ENCODE measurements around the gene ANKRD40. TPM values are rescaled to one million over a fixed set of nuclear protein-coding genes. Genes with fewer than 3 reads are reported as not detected.

Gene ANKRD40
- total and polyA plus RNA-seq, 2 donors from 2014 or later: 15.8 to 37.6 TPM

GRCh38 chr17:50660042-50660886 lies 47.5 kb downstream of the ANKRD40 start:
- no peaks in the 10 kb centered on the region for H3K9me3 ChIP-seq (ENCODE audit: control insufficient read depth in 2 of 3, insufficient read depth in 1 of 3, low read length in 3 of 3)
- no peak for FAIRE-seq
- intact Hi-C loops (cut with DNase I): no loop called here
- peak overlapping the region in 1 of 3 donors; percentile 34 for H3K9ac ChIP-seq (ENCODE audit: low read length in 3 of 3)
- no peak for TF ChIP-seq CTCF (IDR thresholded peaks at IDR 0.05; ENCODE audit: borderline replicate concordance, extremely low read depth, insufficient read depth)
- H3K36me3 ChIP-seq (ENCODE audit: control insufficient read depth in 2 of 3, insufficient read depth in 3 of 3, low read length in 3 of 3): no peaks in the 10 kb centered on the region
- H3K27me3 ChIP-seq (ENCODE audit: control insufficient read depth, insufficient read depth, low read length): no peaks in the 10 kb centered on the region
- peak in 2 of 5 donors; percentile 54 to 77 for DNase-seq
- H3K4me1 ChIP-seq (ENCODE audit: control insufficient read depth in 2 of 3, insufficient read depth in 2 of 3, low read depth in 1 of 3, low read length in 3 of 3): peaks cover 0 to 25% (median 24%) of the 10 kb centered on the region in 3 donors
- H3K4me3 ChIP-seq (ENCODE audit: low read length in 3 of 3): no peak overlapping the region
- H3K27ac ChIP-seq (ENCODE audit: low read depth in 2 of 2, low read length in 2 of 2): peak overlapping the region; percentile 45 to 60

DNA sequence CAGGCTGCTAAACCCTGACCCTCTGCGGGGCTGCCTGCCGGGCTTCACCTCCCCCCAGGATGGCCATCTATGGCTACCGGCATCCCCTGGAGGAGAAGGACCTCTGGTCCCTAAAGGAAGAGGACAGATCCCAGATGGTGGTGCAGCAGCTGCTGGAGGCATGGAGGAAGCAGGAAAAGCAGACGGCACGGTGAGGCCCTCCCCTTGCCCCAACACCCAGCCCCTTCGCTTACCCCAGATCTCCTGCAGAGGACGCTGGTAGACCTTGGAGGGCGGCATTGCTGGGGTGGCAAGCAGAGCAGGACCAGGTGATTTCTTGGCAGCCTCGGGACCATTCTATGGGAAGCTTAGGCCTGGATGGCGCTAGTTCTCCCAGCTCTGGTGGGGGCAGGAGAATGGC lies 48.5 kb downstream of the ANKRD40 start:
- TF ChIP-seq CTCF (IDR thresholded peaks at IDR 0.05; ENCODE audit: borderline replicate concordance, extremely low read depth, insufficient read depth): no peak
- Histone ChIP-seq H3K4me1 (ENCODE audit: control insufficient read depth in 2 of 3, insufficient read depth in 2 of 3, low read depth in 1 of 3, low read length in 3 of 3) (peaks cover 0 to 25% (median 24%) of the 10 kb centered on the region in 3 donors), H3K9ac (ENCODE audit: low read length in 3 of 3) (no peak overlapping the region), H3K36me3 (ENCODE audit: control insufficient read depth in 2 of 3, insufficient read depth in 3 of 3, low read length in 3 of 3) (no peaks in the 10 kb centered on the region), H3K4me3 (ENCODE audit: low read length in 3 of 3) (no peak overlapping the region), H3K27me3 (ENCODE audit: control insufficient read depth, insufficient read depth, low read length) (no peaks in the 10 kb centered on the region), H3K9me3 (ENCODE audit: control insufficient read depth in 2 of 3, insufficient read depth in 1 of 3, low read length in 3 of 3) (no peaks in the 10 kb centered on the region), H3K27ac (ENCODE audit: low read depth in 2 of 2, low read length in 2 of 2) (no peak overlapping the region)
- DNase-seq: peak in 1 of 5 donors; percentile 50
- no peak for FAIRE-seq
- intact Hi-C loops (cut with DNase I): no loop called here

DNA sequence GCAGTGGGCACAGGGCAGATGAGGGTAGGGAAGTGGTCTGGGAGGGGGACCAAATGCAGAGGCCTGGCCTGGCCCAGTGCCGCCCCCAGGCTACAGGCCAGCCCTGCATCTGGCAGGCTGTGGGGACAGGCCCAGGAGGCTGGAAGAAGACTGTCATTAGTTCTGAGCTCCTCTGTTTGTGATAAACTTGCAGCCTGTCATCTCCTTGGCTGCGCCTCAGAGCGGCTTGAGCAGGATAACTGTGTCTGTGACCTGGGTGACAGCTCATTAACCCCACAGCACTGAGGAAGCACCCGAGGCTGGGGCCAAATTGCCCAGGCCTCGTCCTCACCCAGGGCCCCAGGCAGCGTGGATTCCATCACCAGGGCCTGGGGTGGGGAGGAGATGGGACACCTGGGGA lies 49.1 kb downstream of the ANKRD40 start:
- H3K4me3 ChIP-seq (ENCODE audit: low read length in 3 of 3): no peak overlapping the region
- FAIRE-seq (no peak), DNase-seq (peak in 2 of 5 donors; percentile 52 to 69)
- intact Hi-C loops (cut with DNase I): no loop called here
- no peak overlapping the region for H3K27ac ChIP-seq (ENCODE audit: low read depth in 2 of 2, low read length in 2 of 2)
- H3K9ac ChIP-seq (ENCODE audit: low read length in 3 of 3): no peak overlapping the region
- TF ChIP-seq CTCF (IDR thresholded peaks at IDR 0.05; ENCODE audit: borderline replicate concordance, extremely low read depth, insufficient read depth): no peak
- H3K9me3 ChIP-seq (ENCODE audit: control insufficient read depth in 2 of 3, insufficient read depth in 1 of 3, low read length in 3 of 3): no peaks in the 10 kb centered on the region
- no peaks in the 10 kb centered on the region for H3K36me3 ChIP-seq (ENCODE audit: control insufficient read depth in 2 of 3, insufficient read depth in 3 of 3, low read length in 3 of 3)
- H3K4me1 ChIP-seq (ENCODE audit: control insufficient read depth in 2 of 3, insufficient read depth in 2 of 3, low read depth in 1 of 3, low read length in 3 of 3): peaks cover 0 to 24% (median 22%) of the 10 kb centered on the region in 3 donors
- no peaks in the 10 kb centered on the region for H3K27me3 ChIP-seq (ENCODE audit: control insufficient read depth, insufficient read depth, low read length)

Data from kidney (tissue), 14 donors.